ENCODE data around the gene PLK2. TPM values are rescaled to one million over a fixed set of nuclear protein-coding genes. Genes with fewer than 3 reads are reported as not detected.

PLK2 gene
- total RNA-seq, 4 donors from 2014 or later, result 5.6 to 21.9 (median 10.6) TPM

Other genes starting within 250 kb of the PLK2 start
- under 1 TPM in 1 of 4 donors, not detected in 3; 0.60 TPM for gene GAPT, start 31.3 kb upstream of the PLK2 start, total RNA-seq
- under 1 TPM; 0.02 to 0.73 (median 0.07) TPM for gene RAB3C, start 123.0 kb upstream of the PLK2 start, total RNA-seq